H9 (cell line): ENCODE data around the gene DYRK4. TPM values are rescaled to one million over a fixed set of nuclear protein-coding genes. Genes with fewer than 3 reads are reported as not detected.

Experiments
- DNase-seq: peaks from one replicate; pipeline ENCODE4 v3.0.0-alpha.2; 2017
- H2AFZ ChIP-seq: one replicate; pipeline ENCODE4 v1.6.1; 2013; ENCODE audit warnings: mild to moderate bottlenecking, low read length, control low read depth, moderate library complexity
- H2AK5ac ChIP-seq: 2 replicates; pipeline ENCODE4 v1.6.1; 2013; ENCODE audit warnings: low read length, control low read depth, mixed read lengths; ENCODE audit not compliant: insufficient read length
- H2BK120ac ChIP-seq: one replicate; pipeline ENCODE4 v1.6.1; 2013; ENCODE audit warnings: low read depth, mild to moderate bottlenecking, low read length, control low read depth, inconsistent platforms; ENCODE audit not compliant: poor library complexity, severe bottlenecking
- H2BK12ac ChIP-seq: 2 replicates; pipeline ENCODE4 v1.6.1; 2013; ENCODE audit warnings: low read length, control low read depth, mixed read lengths, low read depth; ENCODE audit not compliant: insufficient read length
- H2BK15ac ChIP-seq: 2 replicates; pipeline ENCODE4 v1.6.1; 2013; ENCODE audit warnings: low read depth, low read length, control low read depth
- H2BK20ac ChIP-seq: one replicate; pipeline ENCODE4 v1.6.1; 2013; ENCODE audit warnings: low read depth, mild to moderate bottlenecking, low read length, control low read depth, inconsistent platforms; ENCODE audit not compliant: poor library complexity, severe bottlenecking
- H2BK5ac ChIP-seq: 2 replicates; pipeline ENCODE4 v1.6.1; 2013; ENCODE audit warnings: low read length, control low read depth, mixed read lengths; ENCODE audit not compliant: insufficient read length
- H3K14ac ChIP-seq: 2 replicates; pipeline ENCODE4 v1.6.1; 2013; ENCODE audit warnings: low read length, control low read depth; ENCODE audit not compliant: insufficient read depth
- H3K18ac ChIP-seq: 2 replicates; pipeline ENCODE4 v1.6.1; 2013; ENCODE audit warnings: low read depth, mild to moderate bottlenecking, mixed read lengths, low read length, control low read depth; ENCODE audit not compliant: insufficient read length
- H3K23ac ChIP-seq: 2 replicates; pipeline ENCODE4 v1.6.1; 2013; ENCODE audit warnings: low read length, control low read depth, mixed read lengths, low read depth; ENCODE audit not compliant: insufficient read length
- H3K23me2 ChIP-seq: 2 replicates; pipeline ENCODE4 v1.6.1; 2013; ENCODE audit warnings: low read depth, mild to moderate bottlenecking, mixed read lengths, low read length, control low read depth; ENCODE audit not compliant: insufficient read length, poor library complexity, severe bottlenecking
- H3K27ac ChIP-seq: 2 replicates; pipeline ENCODE4 v1.5.1; 2013; ENCODE audit warnings: low read length, control low read depth, mixed read lengths, low read depth; ENCODE audit not compliant: insufficient read length
- H3K27me3 ChIP-seq: 2 replicates; pipeline ENCODE4 v1.6.1; 2013; ENCODE audit warnings: low read length, control low read depth, inconsistent platforms; ENCODE audit not compliant: insufficient read depth
- H3K4ac ChIP-seq: 2 replicates; pipeline ENCODE4 v1.6.1; 2013; ENCODE audit warnings: low read depth, mild to moderate bottlenecking, control low read depth, inconsistent platforms, low read length, moderate library complexity
- H3K4me1 ChIP-seq: 2 replicates; pipeline ENCODE4 v1.6.1; 2013; ENCODE audit warnings: low read length, control low read depth, inconsistent platforms; ENCODE audit not compliant: insufficient read depth
- H3K4me2 ChIP-seq: 2 replicates; pipeline ENCODE4 v1.6.1; 2013; ENCODE audit warnings: low read length, control low read depth, mixed read lengths; ENCODE audit not compliant: insufficient read length, insufficient read depth
- H3K56ac ChIP-seq: 2 replicates; pipeline ENCODE4 v1.6.1; 2013; ENCODE audit warnings: low read depth, mild to moderate bottlenecking, mixed read lengths, low read length, control low read depth; ENCODE audit not compliant: insufficient read length
- H3K79me1 ChIP-seq: 2 replicates; pipeline ENCODE4 v1.6.1; 2013; ENCODE audit warnings: low read depth, mild to moderate bottlenecking, moderate library complexity, low read length, control low read depth, inconsistent platforms; ENCODE audit not compliant: insufficient read depth, poor library complexity, severe bottlenecking
- H3K79me2 ChIP-seq: 2 replicates; pipeline ENCODE4 v1.6.1; 2013; ENCODE audit warnings: low read length, control low read depth, inconsistent platforms; ENCODE audit not compliant: insufficient read depth
- H3K9ac ChIP-seq: 2 replicates; pipeline ENCODE4 v1.6.1; 2013; ENCODE audit warnings: low read length, control low read depth, mixed read lengths; ENCODE audit not compliant: insufficient read length; ENCODE audit errors: extremely low read depth
- H3K9me3 ChIP-seq: one replicate; pipeline ENCODE4 v1.6.1; 2013; ENCODE audit warnings: low read depth, low read length, inconsistent platforms; ENCODE audit not compliant: control insufficient read depth
- H3T11ph ChIP-seq: one replicate; pipeline ENCODE4 v1.6.1; 2013; ENCODE audit warnings: mild to moderate bottlenecking, low read length, control low read depth, inconsistent platforms
- H4K20me1 ChIP-seq: one replicate; pipeline ENCODE4 v1.6.1; 2013; ENCODE audit not compliant: control insufficient read depth, insufficient read length, insufficient read depth
- H4K5ac ChIP-seq: 2 replicates; pipeline ENCODE4 v1.6.1; 2013; ENCODE audit warnings: low read depth, mild to moderate bottlenecking, mixed read lengths, low read length, control low read depth; ENCODE audit not compliant: insufficient read length
- H4K8ac ChIP-seq: replicated peaks from 2 replicates; pipeline ENCODE4 v1.6.1; 2013; ENCODE audit warnings: low read length, control low read depth, mixed read lengths, low read depth; ENCODE audit not compliant: insufficient read length
- H4K91ac ChIP-seq: 2 replicates; pipeline ENCODE4 v1.6.1; 2013; ENCODE audit warnings: low read depth, mild to moderate bottlenecking, moderate library complexity, mixed read lengths, low read length, control low read depth; ENCODE audit not compliant: insufficient read length
- H3K27ac Mint-ChIP-seq, 3 experiments: 2 replicates in 2 of 3; 3 replicates in 1 of 3; pipeline ENCODE4 v1.8.0; 2020 to 2021; ENCODE audit warnings: mixed read lengths in 3 of 3, mild to moderate bottlenecking in 1 of 3, moderate library complexity in 1 of 3
- H3K27me3 Mint-ChIP-seq: 2 replicates; pipeline ENCODE4 v1.8.0; 2021; ENCODE audit warnings: low read depth, mild to moderate bottlenecking, moderate library complexity, mixed read lengths
- H3K36me3 Mint-ChIP-seq, 3 experiments: 2 replicates in 2 of 3; 3 replicates in 1 of 3; pipeline ENCODE4 v1.8.0; 2020 to 2021; ENCODE audit warnings: low read depth in 3 of 3, mixed read lengths in 3 of 3; ENCODE audit not compliant: insufficient read depth in 1 of 3
- H3K4me1 Mint-ChIP-seq, 2 experiments: 2 replicates each; pipeline ENCODE4 v1.8.0; 2020; ENCODE audit warnings: mixed read lengths in 2 of 2
- H3K4me3 Mint-ChIP-seq, 2 experiments: 2 replicates in 1 of 2; 3 replicates in 1 of 2; pipeline ENCODE4 v1.8.0; 2020 to 2021; ENCODE audit warnings: mild to moderate bottlenecking in 2 of 2, mixed read lengths in 2 of 2, moderate library complexity in 1 of 2
- H3K9me3 Mint-ChIP-seq, 2 experiments: 2 replicates in 1 of 2; 3 replicates in 1 of 2; pipeline ENCODE4 v1.8.0; 2020; ENCODE audit warnings: mild to moderate bottlenecking in 2 of 2, mixed read lengths in 2 of 2, moderate library complexity in 1 of 2
- CTCF ChIP-seq: fragments of 200-600 bp; sonication (generic); conservative IDR thresholded peaks from 3 replicates; pipeline ENCODE4 v1.8.0; 2021; ENCODE audit warnings: antibody characterized with exemption, mild to moderate bottlenecking
- WGBS: extraction: QIAGEN DNeasy Blood & Tissue Kit; methylation state at CpG from one replicate; pipeline ENCODE4 v1.1.7; 2013; ENCODE audit warnings: missing lambda C conversion rate, low lambda C conversion rate, mixed read lengths; ENCODE audit not compliant: insufficient read length; ENCODE audit errors: extremely low coverage; 5-methylcytosine and 5-hydroxymethylcytosine counted together
- total RNA-seq: library from RNA; stranded (reverse); gene quantifications from 2 replicates; pipeline ENCODE4 v1.2.1, GENCODE V29; 2021

The DYRK4 gene
- total RNA-seq, 1 experiment from 2014 or later, result 15.5 TPM

DNA sequence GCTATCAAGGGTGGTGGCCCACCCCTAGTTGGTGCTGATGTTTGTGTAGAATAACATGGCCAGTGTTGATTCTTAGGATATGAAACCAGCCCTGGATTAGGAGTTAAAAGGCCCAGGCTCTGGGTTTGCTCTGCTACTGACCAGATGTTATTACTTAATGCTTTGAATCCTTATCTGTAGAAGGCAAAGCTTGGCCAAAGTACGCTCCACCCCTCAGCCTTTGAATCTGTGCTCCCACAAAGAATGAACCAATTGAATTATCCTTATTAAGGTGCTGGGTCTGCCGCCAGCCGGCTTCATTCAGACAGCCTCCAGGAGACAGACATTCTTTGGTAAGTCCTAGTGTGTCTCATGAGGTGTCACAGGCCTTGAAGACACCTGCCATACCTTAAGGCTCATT lies 45.0 kb downstream of the DYRK4 start:
- Histone ChIP-seq H3K4me2 (no peak overlapping the region), H3K27ac (no peak overlapping the region), H3T11ph (no peak overlapping the region), H2BK20ac (no peak overlapping the region), H3K23ac (no peak overlapping the region), H4K5ac (no peak overlapping the region), H4K8ac (no peak overlapping the region), H3K23me2 (peaks cover 3% of the 10 kb centered on the region), H3K79me1 (no peaks in the 10 kb centered on the region), H2AFZ (no peak overlapping the region), H3K27me3 (no peaks in the 10 kb centered on the region), H3K4ac (no peak overlapping the region), H3K79me2 (no peaks in the 10 kb centered on the region), H4K20me1 (no peaks in the 10 kb centered on the region), H3K9ac (no peak overlapping the region), H2BK12ac (no peak overlapping the region), H3K18ac (no peak overlapping the region), H3K14ac (no peak overlapping the region), H2BK5ac (no peak overlapping the region), H3K4me1 (peaks cover 2% of the 10 kb centered on the region; the same call in 1 of the 2 replicates), H2BK120ac (no peak overlapping the region), H2AK5ac (no peak overlapping the region), H3K9me3 (no peaks in the 10 kb centered on the region), H2BK15ac (no peak overlapping the region), H3K56ac (no peak overlapping the region), H4K91ac (no peak overlapping the region)
- Mint-ChIP-seq H3K4me1 (peaks cover 0 to 19% of the 10 kb centered on the region in 2 experiments; a peak in 3 of 4 replicates), H3K36me3 (peaks cover 0 to 5% (median 0%) of the 10 kb centered on the region in 3 experiments; a peak in 2 of 7 replicates), H3K9me3 (no peaks in the 10 kb centered on the region), H3K4me3 (no peak overlapping the region; a peak in 1 of 5 replicates), H3K27ac (no peak overlapping the region), H3K27me3 (peaks cover 16% of the 10 kb centered on the region)
- no peak for TF ChIP-seq CTCF
- WGBS, result no CpG with 5 or more reads among the region's 3 CpGs
- no peak for DNase-seq
